ENCODE measurements around the gene ANKEF1. TPM values are rescaled to one million over a fixed set of nuclear protein-coding genes. Genes with fewer than 3 reads are reported as not detected.
A peak's percentile ranks its signal among the peaks of the same experiment; 100 is the strongest.
"Not testable (repeated sequence)": the region's sequence is repeated elsewhere in the genome, so short reads cannot be mapped to it uniquely, and the experiment has no call there.

Gene ANKEF1
- total RNA-seq, 8 experiments from 2014 or later: 0.97 to 6.0 (median 4.4) TPM

- 4 to 100% (median 78%) methylated on average over 2 to 4 of the region's 4 CpGs; no CpG with 5 or more reads in 1 of the 10 experiments for WGBS, 10 experiments
- H3K27ac ChIP-seq: no peak overlapping the region
- H3K4me3 ChIP-seq: no peak overlapping the region
- no peaks in the 10 kb centered on the region for H3K4me1 ChIP-seq (replicated peaks in 1 of 2)
- in situ Hi-C loops (cut with MboI; ENCODE audit: low pct_unique_long_range_greater_than_20kb in 2 of 9, low sequenced_read_pairs in 9 of 9, unreplicated experiment in 9 of 9): no loop called here
- ATAC-seq (replicated peaks in 6 of 8): peak in 3 of 8 experiments; percentile 92 to 98 (median 95)
Measured at GRCh38 chr20:10006447-10007090, 28.2 kb upstream of the ANKEF1 start.

DNA sequence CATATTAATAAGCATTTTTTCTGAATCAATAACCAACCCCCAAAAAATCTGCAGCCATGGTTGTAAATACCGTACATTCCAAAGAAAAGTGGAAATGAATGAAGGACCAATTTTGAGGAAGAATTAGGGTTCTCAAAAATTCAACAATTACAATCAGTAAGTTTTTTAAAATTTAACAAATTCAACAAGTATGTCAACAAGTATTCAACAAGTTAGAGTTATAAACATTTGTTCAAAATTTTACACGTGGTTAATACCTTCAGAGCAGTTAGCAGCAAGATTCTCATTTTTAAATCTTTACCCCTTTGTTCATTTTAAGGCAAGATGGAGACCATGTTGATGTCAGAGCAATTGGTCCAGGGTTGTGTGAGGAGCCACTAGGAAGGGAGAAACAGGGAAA, 27.6 kb upstream of the ANKEF1 start:
- H3K4me1 ChIP-seq (replicated peaks in 1 of 2): no peaks in the 10 kb centered on the region
- WGBS, 10 experiments: 0 to 83% (median 50%) methylated on average over 1 to 2 of the region's 2 CpGs; no CpG with 5 or more reads in 1 of the 10 experiments
- no peak overlapping the region for H3K27ac ChIP-seq
- in situ Hi-C loops (cut with MboI; ENCODE audit: low pct_unique_long_range_greater_than_20kb in 2 of 9, low sequenced_read_pairs in 9 of 9, unreplicated experiment in 9 of 9): no loop called here
- no peak overlapping the region for H3K4me3 ChIP-seq
- no peak for ATAC-seq (replicated peaks in 6 of 8)

- Histone ChIP-seq H3K27ac (no peak overlapping the region), H3K4me3 (no peak overlapping the region), H3K4me1 (replicated peaks in 1 of 2) (no peaks in the 10 kb centered on the region)
- ATAC-seq (replicated peaks in 6 of 8): no peak
- 20 to 100% (median 89%) methylated on average over 1 to 5 of the region's 5 CpGs; no CpG with 5 or more reads in 3 of the 10 experiments for WGBS, 10 experiments
- in situ Hi-C loops (cut with MboI; ENCODE audit: low pct_unique_long_range_greater_than_20kb in 2 of 9, low sequenced_read_pairs in 9 of 9, unreplicated experiment in 9 of 9): no loop called here
Measured at GRCh38 chr20:10007747-10008146, 27.0 kb upstream of the ANKEF1 start.

GRCh38 chr20:10012464-10012863, 22.3 kb upstream of the ANKEF1 start:
- no peak overlapping the region for H3K27ac ChIP-seq

DNA sequence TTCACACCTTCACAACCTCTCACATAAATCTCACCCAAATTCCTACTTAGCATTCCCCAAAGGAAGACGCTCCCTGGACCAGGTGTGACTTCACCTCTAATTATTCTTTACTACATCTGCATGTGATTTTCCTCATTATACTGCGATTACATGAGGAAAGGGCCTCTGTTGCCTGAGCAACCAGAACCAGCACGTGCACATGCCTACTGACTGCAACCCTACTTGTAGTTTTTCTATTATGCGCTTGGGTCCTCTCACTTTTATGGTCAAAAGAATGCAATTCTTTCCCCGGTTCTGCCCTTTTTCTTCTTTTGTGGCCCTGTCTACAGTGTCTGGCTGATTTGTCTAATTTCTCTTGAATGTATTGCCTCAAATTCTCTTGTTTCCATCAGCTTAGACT, 20.4 kb upstream of the ANKEF1 start:
- no peak overlapping the region for H3K4me3 ChIP-seq
- in situ Hi-C loops (cut with MboI; ENCODE audit: low pct_unique_long_range_greater_than_20kb in 2 of 9, low sequenced_read_pairs in 9 of 9, unreplicated experiment in 9 of 9): no loop called here
- peak in 5 of 8 experiments; percentile 73 to 96 (median 87) for ATAC-seq (replicated peaks in 6 of 8)
- H3K27ac ChIP-seq: no peak overlapping the region
- H3K4me1 ChIP-seq (replicated peaks in 1 of 2): peaks cover 10 to 14% of the 10 kb centered on the region in 2 donors
- WGBS, 10 experiments: 11 to 95% (median 39%) methylated on average over 2 to 5 of the region's 5 CpGs

More at GRCh38 chr20:10012464-10012863, 22.3 kb upstream of the ANKEF1 start:
- H3K4me1 ChIP-seq (replicated peaks in 1 of 2): peaks cover 10 to 14% of the 10 kb centered on the region in 2 donors
- no peak overlapping the region for H3K4me3 ChIP-seq
- WGBS, 10 experiments: 7 to 80% (median 73%) methylated on average over 1 to 5 of the region's 5 CpGs; no CpG with 5 or more reads in 1 of the 10 experiments
- ATAC-seq (replicated peaks in 6 of 8): peak in 1 of 8 experiments; percentile 62
- in situ Hi-C loops (cut with MboI; ENCODE audit: low pct_unique_long_range_greater_than_20kb in 2 of 9, low sequenced_read_pairs in 9 of 9, unreplicated experiment in 9 of 9): no loop called here

GRCh38 chr20:10020937-10021336, 13.8 kb upstream of the ANKEF1 start:
- Histone ChIP-seq H3K4me3 (no peak overlapping the region), H3K27ac (no peak overlapping the region), H3K4me1 (replicated peaks in 1 of 2) (no peaks in the 10 kb centered on the region)
- 0 to 100% (median 59%) methylated on average over 1 to 2 of the region's 2 CpGs; no CpG with 5 or more reads in 1 of the 10 experiments for WGBS, 10 experiments
- in situ Hi-C loops (cut with MboI; ENCODE audit: low pct_unique_long_range_greater_than_20kb in 2 of 9, low sequenced_read_pairs in 9 of 9, unreplicated experiment in 9 of 9): no loop called here
- no peak for ATAC-seq (replicated peaks in 6 of 8)

DNA sequence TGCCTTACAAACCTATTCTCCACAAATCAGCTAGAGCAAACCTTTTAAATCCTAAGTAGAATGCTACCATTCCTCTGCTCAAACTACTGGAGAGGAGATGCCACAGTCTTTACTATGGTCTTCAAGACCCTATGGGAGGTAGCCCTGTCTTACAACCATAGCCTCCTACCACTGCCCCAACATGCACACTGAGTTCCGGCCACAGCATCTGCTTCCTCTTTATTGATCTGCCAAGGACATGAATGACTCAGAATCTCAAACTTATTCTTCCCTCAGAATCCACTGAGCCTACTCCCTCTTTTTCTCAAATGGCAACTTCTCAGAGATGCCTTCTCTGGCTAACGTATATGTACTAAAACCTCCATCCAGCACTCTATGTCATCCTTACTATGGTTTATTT, 12.2 kb upstream of the ANKEF1 start:
- ATAC-seq (replicated peaks in 6 of 8): peak in 2 of 8 experiments; percentile 43 to 52
- in situ Hi-C loops (cut with MboI; ENCODE audit: low pct_unique_long_range_greater_than_20kb in 2 of 9, low sequenced_read_pairs in 9 of 9, unreplicated experiment in 9 of 9): no loop called here
- 0 to 100% (median 85%) methylated on average over 1 to 2 of the region's 2 CpGs; no CpG with 5 or more reads in 2 of the 10 experiments for WGBS, 10 experiments
- Histone ChIP-seq H3K27ac (no peak overlapping the region), H3K4me3 (no peak overlapping the region), H3K4me1 (replicated peaks in 1 of 2) (no peaks in the 10 kb centered on the region)

DNA sequence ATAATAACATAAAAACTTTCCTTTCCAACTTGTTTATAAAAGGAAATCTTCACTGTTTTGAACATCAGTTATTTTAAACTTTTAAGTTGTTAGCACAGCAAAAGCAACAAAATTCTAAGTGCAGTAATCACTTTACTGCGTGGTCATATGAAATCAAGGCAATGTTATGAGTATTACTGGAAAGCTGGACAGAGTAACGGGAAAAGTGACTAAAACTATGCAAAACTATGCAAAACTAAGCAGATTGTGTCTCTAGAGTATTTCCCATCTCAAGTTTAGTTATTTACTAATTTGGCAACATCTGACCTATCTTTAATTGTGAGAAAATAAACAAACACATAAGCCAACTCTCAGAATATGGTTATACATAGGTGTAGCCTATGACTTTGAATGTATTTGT, 10.9 kb upstream of the ANKEF1 start:
- Histone ChIP-seq H3K27ac (no peak overlapping the region), H3K4me3 (no peak overlapping the region), H3K4me1 (replicated peaks in 1 of 2) (no peaks in the 10 kb centered on the region)
- 15 to 100% (median 69%) methylated on average over 1 to 2 of the region's 2 CpGs; no CpG with 5 or more reads in 2 of the 10 experiments for WGBS, 10 experiments
- in situ Hi-C loops (cut with MboI; ENCODE audit: low pct_unique_long_range_greater_than_20kb in 2 of 9, low sequenced_read_pairs in 9 of 9, unreplicated experiment in 9 of 9): no loop called here
- ATAC-seq (replicated peaks in 6 of 8): peak in 2 of 8 experiments; percentile 71 to 91

- in situ Hi-C loops (cut with MboI; ENCODE audit: low pct_unique_long_range_greater_than_20kb in 2 of 9, low sequenced_read_pairs in 9 of 9, unreplicated experiment in 9 of 9); H3K4me1 ChIP-seq (replicated peaks in 1 of 2); H3K4me3 ChIP-seq; ATAC-seq (replicated peaks in 6 of 8); H3K27ac ChIP-seq: not testable (repeated sequence)
- WGBS, 10 experiments: 80 to 98% (median 80%) methylated on average over 1 to 7 of the region's 47 CpGs; no CpG with 5 or more reads in 7 of the 10 experiments
Measured at GRCh38 chr20:10031451-10032215, 3.2 kb upstream of the ANKEF1 start.

DNA sequence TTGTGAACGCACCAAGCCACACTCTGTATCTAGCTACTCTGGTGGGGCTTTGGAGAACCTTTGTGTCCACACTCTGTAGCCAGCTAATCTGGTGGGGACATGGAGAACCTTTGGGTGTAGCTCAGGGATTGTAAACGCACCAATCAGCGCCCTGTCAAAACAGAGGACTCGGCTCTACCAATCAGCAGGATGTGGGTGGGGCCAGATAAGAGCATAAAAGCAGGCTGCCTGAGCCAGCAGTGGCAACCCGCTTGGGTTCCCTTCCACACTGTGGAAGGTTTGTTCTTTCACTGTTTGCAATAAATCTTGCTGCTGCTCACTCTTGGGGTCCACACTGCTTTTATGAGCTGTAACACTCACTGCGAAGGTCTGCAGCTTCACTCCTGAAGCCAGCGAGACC, 2.5 kb upstream of the ANKEF1 start:
- H3K4me3 ChIP-seq; ATAC-seq (replicated peaks in 6 of 8); in situ Hi-C loops (cut with MboI; ENCODE audit: low pct_unique_long_range_greater_than_20kb in 2 of 9, low sequenced_read_pairs in 9 of 9, unreplicated experiment in 9 of 9); H3K27ac ChIP-seq; H3K4me1 ChIP-seq (replicated peaks in 1 of 2): not testable (repeated sequence)
- WGBS, 10 experiments: 80 to 100% (median 98%) methylated on average over 1 to 4 of the region's 7 CpGs; no CpG with 5 or more reads in 4 of the 10 experiments

- Histone ChIP-seq H3K4me1 (replicated peaks in 1 of 2) (peaks cover 0 to 3% of the 10 kb centered on the region in 2 donors), H3K4me3 (peak overlapping the region in 3 of 5 donors; percentile 46), H3K27ac (no peak overlapping the region)
- WGBS, 10 experiments: 53 to 94% (median 74%) methylated on average over 2 to 5 of the region's 5 CpGs
- ATAC-seq (replicated peaks in 6 of 8): no peak
- in situ Hi-C loops (cut with MboI; ENCODE audit: low pct_unique_long_range_greater_than_20kb in 2 of 9, low sequenced_read_pairs in 9 of 9, unreplicated experiment in 9 of 9): no loop called here
Measured at GRCh38 chr20:10033905-10034650, 709 bp upstream of the ANKEF1 start.

- WGBS, 10 experiments: 70 to 100% (median 96%) methylated on average over 1 to 6 of the region's 8 CpGs; no CpG with 5 or more reads in 2 of the 10 experiments
- H3K4me3 ChIP-seq; in situ Hi-C loops (cut with MboI; ENCODE audit: low pct_unique_long_range_greater_than_20kb in 2 of 9, low sequenced_read_pairs in 9 of 9, unreplicated experiment in 9 of 9); ATAC-seq (replicated peaks in 6 of 8); H3K4me1 ChIP-seq (replicated peaks in 1 of 2); H3K27ac ChIP-seq: not testable (repeated sequence)
Measured at GRCh38 chr20:10036321-10036720, 1.5 kb downstream of the ANKEF1 start.
